Suppressor macrophage treated with lipopolysaccharide for 1 hour (primary cell): ENCODE results near the gene CD163L1.
"Not testable (repeated sequence)": the region's sequence is repeated elsewhere in the genome, so short reads cannot be mapped to it uniquely, and the experiment has no call there.

Experiments
- DNase-seq, 3 donors: peaks; one replicate each; pipeline ENCODE4 v3.0.0-alpha.2; 2020 to 2022

The CD163L1 gene

GRCh38 chr12:7444076-7444475, at the start of gene CD163L1:
CD163L1 (minus strand) TSS chr12:7444153; CDS start chr12:7444127, 26 bp downstream.
- peak; percentile 39 to 78 (median 78) for DNase-seq

DNA sequence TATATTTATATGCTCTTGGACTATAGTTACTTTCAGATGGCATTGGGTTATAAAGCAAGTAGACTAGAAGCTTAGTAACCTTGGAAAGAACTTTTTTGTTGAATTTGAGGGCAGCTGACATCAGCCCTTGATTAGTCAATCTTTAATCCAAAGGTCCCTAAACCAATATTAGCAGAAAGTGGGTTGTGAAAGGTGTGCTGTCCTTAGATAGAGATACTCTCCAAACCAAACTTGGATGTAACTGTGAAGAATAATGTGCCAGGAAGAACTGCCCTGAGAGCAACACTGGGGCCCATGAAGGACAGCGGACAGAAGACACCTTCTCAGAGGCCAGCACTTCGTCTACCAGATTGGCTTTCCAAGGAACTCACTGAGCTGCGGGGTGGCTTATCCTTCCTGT, 49.1 kb upstream of the CD163L1 start:
- DNase-seq, result no peak

- no peak for DNase-seq
These were observed 42.6 kb upstream of the CD163L1 start for GRCh38 chr12:7486512-7486911.

GRCh38 chr12:7485095-7485494, 41.1 kb upstream of the CD163L1 start:
- no peak for DNase-seq

DNA sequence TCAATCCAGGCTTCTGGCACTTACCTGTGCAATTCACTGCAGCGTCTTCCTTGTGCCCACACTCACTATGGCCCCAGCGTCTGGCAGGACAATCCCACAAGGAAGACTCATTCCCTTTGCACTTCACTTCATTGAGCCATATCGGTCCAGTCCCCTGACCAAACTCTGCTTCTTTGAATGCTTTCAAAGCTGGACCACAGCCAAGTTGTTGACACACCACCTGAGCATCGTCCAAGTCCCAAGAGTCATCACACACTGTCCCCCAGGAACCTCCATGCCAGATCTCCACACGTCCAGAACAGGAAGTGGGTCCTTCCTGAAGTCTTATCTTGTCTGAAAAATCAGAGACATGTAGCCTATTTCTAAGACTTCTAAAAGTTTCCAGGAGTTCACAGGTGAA, 39.4 kb upstream of the CD163L1 start:
- DNase-seq, result no peak

- peak in 2 of 3 donors; percentile 25 to 55 for DNase-seq
These were observed 35.8 kb upstream of the CD163L1 start for GRCh38 chr12:7479771-7480170.

DNA sequence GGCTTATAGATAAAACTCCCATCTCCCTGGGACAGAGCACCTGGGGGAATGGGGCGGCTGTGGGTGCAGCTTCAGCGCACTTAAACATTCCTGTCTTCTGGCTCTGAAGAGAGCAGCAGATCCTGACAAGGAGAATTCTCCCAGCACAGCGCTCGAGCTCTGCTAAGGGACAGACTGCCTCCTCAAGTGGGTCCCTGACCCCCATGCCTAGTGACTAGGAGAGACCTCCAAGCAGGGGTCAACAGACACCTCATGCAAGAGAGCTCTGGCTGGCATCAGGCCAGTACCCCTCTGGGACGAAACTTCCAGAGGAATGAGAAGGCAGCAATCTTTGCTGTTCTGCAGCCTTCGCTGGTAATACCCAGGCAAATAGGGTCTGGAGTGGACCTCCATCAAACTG, 28.1 kb upstream of the CD163L1 start:
- no peak for DNase-seq

GRCh38 chr12:7460375-7461259, 16.7 kb upstream of the CD163L1 start:
- DNase-seq, result peak; percentile 60 to 73 (median 73)

DNA sequence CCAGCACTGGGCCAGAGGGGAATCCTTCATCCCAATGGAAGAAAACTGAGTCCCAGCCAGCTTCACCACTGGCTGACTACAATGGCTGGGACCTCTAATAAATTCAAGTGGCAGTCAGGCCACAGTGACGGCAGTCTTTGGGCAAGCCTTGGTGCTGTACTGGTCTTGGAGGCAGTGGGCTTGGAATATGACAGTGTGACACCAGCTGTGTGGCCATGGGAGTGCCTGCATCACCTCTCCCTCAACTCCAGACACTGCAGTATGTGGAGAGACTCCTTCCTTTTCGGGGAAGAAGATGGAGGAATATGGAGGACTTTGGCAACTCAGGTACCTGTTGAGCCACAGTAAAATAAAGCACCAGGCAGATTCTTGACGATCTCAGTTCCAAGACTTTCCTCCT, 16.0 kb upstream of the CD163L1 start:
- no peak for DNase-seq

GRCh38 chr12:7451756-7452155, 7.8 kb upstream of the CD163L1 start:
- peak in 2 of 3 donors; percentile 48 to 52 for DNase-seq

DNA sequence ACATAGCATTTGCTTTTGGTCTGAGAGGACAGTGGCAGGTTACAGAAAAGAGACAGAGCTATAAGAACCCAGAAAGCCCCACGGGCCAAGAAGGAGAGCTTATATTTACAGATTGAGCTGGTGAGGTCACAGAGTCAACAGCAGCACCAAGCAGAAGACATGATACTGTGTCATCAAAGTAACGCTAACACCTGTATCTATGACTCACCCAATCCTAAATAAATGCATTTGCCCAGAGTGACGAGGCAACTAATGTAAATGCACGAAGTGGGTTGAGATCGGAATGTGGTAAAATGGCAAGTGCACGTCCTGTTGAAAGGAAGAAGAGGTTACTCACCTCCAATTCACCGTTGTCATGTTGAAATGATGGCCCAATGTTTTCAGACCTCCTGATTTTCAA, 6.7 kb upstream of the CD163L1 start:
- DNase-seq, result no peak

- DNase-seq, result no peak
These were observed 4.1 kb upstream of the CD163L1 start for GRCh38 chr12:7448099-7448498.

GRCh38 chr12:7444537-7444936, 584 bp upstream of the CD163L1 start:
- DNase-seq, result peak in 1 of 3 donors; percentile 16

- DNase-seq, result no peak
These were observed 2.7 kb downstream of the CD163L1 start for GRCh38 chr12:7441216-7441615.

DNA sequence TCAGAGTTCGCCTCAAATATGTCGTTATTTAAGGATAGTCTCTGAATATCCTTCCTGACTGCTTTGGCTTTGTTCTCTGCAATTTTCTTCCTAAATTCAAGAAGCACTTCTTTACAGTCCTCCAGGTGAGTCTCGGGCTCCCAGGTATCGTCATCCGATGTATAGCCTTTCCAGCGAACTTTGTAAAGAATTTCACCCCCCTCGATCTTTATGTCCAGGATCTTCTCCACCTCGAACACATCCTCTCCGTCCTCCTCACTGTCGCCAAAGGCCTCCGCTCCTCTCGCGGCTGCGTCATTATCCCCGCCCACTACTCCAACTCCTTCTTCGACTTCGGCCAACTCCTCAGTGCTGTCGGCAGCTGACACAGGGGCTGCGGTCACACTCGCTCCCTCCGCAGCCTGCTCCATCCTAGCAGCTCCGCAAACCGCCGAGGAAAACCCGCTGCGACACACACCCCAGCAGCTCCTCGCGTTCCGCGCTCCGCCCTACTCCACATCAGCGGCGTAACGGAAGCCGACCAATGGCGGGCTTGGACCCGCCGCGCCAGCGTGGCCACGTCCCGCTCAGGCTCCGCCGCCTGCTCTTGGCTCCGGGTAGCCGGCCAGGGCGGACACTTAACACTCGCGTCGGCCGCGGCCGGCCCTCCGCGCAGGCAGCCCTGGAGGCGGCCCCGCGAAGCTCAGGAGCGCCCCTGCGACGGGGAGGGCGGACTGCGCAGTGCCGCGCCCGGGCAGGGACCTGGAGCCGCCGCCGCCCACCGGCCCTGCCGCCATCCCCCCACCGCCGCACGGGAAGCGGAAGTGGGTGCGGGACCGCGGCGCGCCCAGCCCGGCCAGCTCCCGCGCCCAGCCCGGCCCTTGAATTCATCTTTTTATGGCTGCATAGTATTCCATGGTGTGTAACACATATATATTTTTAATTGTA, 4.1 kb downstream of the CD163L1 start:
- peak; percentile 59 to 77 (median 67) for DNase-seq

- DNase-seq, result peak in 1 of 3 donors; percentile 17
These were observed 5.5 kb downstream of the CD163L1 start for GRCh38 chr12:7438291-7438995.

- DNase-seq, result not testable (repeated sequence)
These were observed 6.5 kb downstream of the CD163L1 start for GRCh38 chr12:7437494-7437893.

DNA sequence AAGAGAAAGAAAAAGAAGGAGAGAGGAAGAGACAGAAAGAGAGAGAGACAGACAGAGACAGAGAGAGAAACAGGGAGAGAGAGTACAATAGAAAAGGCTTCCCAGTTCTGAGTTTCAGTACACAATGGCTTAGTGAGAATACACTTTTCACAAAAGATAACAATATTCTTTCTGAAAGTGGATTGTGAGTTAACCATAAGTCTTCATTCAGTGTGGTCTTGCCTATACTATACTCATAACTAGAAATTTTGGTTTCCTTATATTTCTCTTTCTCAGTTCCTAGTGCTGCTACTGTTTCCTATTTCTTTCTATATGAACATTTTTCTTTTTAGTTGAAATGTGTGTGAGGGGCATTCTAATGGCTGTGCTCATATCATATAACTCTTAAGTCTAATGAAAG, 9.3 kb downstream of the CD163L1 start:
- DNase-seq, result no peak

- no peak for DNase-seq
These were observed 10.6 kb downstream of the CD163L1 start for GRCh38 chr12:7433276-7433822.

DNA sequence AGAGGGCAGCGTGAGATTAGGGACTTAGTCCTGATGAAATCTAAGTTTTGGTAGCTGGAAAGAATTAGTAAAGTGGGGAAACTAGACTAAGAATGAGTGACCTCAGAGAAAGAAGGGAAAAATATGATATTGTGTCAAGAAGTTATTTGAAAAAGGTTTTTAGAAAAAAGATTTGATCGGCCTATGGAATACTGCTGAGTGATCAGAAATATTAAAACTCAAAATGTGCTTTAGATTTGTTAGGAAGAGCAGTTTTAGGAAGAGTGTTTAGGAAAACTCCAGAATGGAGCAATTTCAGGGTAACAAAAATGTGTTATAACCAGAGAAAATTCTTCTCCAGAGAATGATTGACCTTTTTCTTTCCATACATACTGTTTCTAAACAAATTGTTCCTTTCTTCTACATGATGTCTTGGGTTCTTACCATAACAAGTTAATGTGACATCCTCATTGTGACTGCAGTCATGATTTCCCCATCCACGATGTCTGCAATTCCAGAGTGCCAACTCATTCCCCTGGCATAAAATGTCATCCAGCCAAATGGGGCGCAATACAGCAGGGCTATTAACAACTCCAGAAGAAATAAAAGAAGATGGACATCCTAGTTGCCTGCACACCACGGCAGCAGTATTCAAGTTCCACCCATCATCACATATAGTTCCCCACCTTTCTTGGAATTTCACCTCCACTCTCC, 11.8 kb downstream of the CD163L1 start:
- no peak for DNase-seq

GRCh38 chr12:7411343-7411742, 32.6 kb downstream of the CD163L1 start:
- DNase-seq, result peak in 1 of 3 donors; percentile 11

GRCh38 chr12:7404275-7404674, 39.7 kb downstream of the CD163L1 start:
- no peak for DNase-seq
